ENCODE results near the gene RAB25. TPM values are rescaled to one million over a fixed set of nuclear protein-coding genes. Genes with fewer than 3 reads are reported as not detected.
A peak's percentile ranks its signal among the peaks of the same experiment; 100 is the strongest.

RAB25 gene
- total RNA-seq, 4 donors from 2014 or later: not detected

- Histone ChIP-seq H3K27me3 (no peaks in the 10 kb centered on the region), H3K4me1 (peaks cover 0 to 36% (median 6%) of the 10 kb centered on the region in 4 donors), H3K36me3 (no peaks in the 10 kb centered on the region), H3K27ac (peak overlapping the region in 1 of 4 donors; percentile 69), H3K9me3 (no peaks in the 10 kb centered on the region), H3K4me3 (peak overlapping the region; percentile 41 to 58 (median 45))
- WGBS, 2 donors: 34 to 42% methylated on average over 46 to 60 of the region's 73 CpGs
- TF ChIP-seq CTCF (IDR thresholded peaks at IDR 0.05): peak in 2 of 5 experiments; percentile 17 to 35
- TF ChIP-seq EP300 (IDR thresholded peaks at IDR 0.05): peak in 1 of 2 donors; percentile 37
- TF ChIP-seq POLR2A (IDR thresholded peaks at IDR 0.05): no peak
- DNase-seq (ENCODE audit: low spot score in 2 of 2): no peak
Observed at GRCh38 chr1:156076609-156077429, 15.9 kb downstream of the RAB25 start.

GRCh38 chr1:156077430-156077760, 16.4 kb downstream of the RAB25 start:
- Histone ChIP-seq H3K4me1 (peaks cover 0 to 41% (median 10%) of the 10 kb centered on the region in 4 donors), H3K27ac (peak overlapping the region in 1 of 4 donors; percentile 69), H3K4me3 (no peak overlapping the region), H3K27me3 (no peaks in the 10 kb centered on the region), H3K36me3 (no peaks in the 10 kb centered on the region), H3K9me3 (no peaks in the 10 kb centered on the region)
- TF ChIP-seq CTCF (IDR thresholded peaks at IDR 0.05) (no peak), POLR2A (IDR thresholded peaks at IDR 0.05) (no peak), EP300 (IDR thresholded peaks at IDR 0.05) (no peak)
- WGBS, 2 donors: 83 to 90% methylated on average over 8 to 18 of the region's 19 CpGs
- no peak for DNase-seq (ENCODE audit: low spot score in 2 of 2)

GRCh38 chr1:156078728-156079127, 17.8 kb downstream of the RAB25 start:
- Histone ChIP-seq H3K36me3 (no peaks in the 10 kb centered on the region), H3K4me3 (no peak overlapping the region), H3K27me3 (no peaks in the 10 kb centered on the region), H3K9me3 (no peaks in the 10 kb centered on the region), H3K27ac (no peak overlapping the region), H3K4me1 (peaks cover 0 to 50% (median 13%) of the 10 kb centered on the region in 4 donors)
- 89 to 92% methylated on average over 5 of the region's 5 CpGs for WGBS, 2 donors
- DNase-seq (ENCODE audit: low spot score in 2 of 2): no peak
- TF ChIP-seq CTCF (IDR thresholded peaks at IDR 0.05) (no peak), EP300 (IDR thresholded peaks at IDR 0.05) (no peak), POLR2A (IDR thresholded peaks at IDR 0.05) (no peak)

GRCh38 chr1:156079762-156080161, 18.8 kb downstream of the RAB25 start:
- H3K36me3 ChIP-seq: no peaks in the 10 kb centered on the region
- DNase-seq (ENCODE audit: low spot score in 2 of 2): no peak
- H3K9me3 ChIP-seq: no peaks in the 10 kb centered on the region
- H3K4me3 ChIP-seq: no peak overlapping the region
- H3K27me3 ChIP-seq: no peaks in the 10 kb centered on the region
- no peak overlapping the region for H3K27ac ChIP-seq
- no peak for TF ChIP-seq EP300 (IDR thresholded peaks at IDR 0.05)
- no peak for TF ChIP-seq POLR2A (IDR thresholded peaks at IDR 0.05)
- TF ChIP-seq CTCF (IDR thresholded peaks at IDR 0.05): no peak
- H3K4me1 ChIP-seq: peaks cover 0 to 48% (median 13%) of the 10 kb centered on the region in 4 donors
- WGBS, 2 donors: 70 to 76% methylated on average over 5 of the region's 5 CpGs

GRCh38 chr1:156080241-156080862, 19.4 kb downstream of the RAB25 start:
- Histone ChIP-seq H3K27ac (no peak overlapping the region), H3K9me3 (no peaks in the 10 kb centered on the region), H3K27me3 (no peaks in the 10 kb centered on the region), H3K4me1 (peaks cover 0 to 42% (median 13%) of the 10 kb centered on the region in 4 donors), H3K36me3 (no peaks in the 10 kb centered on the region), H3K4me3 (no peak overlapping the region)
- no peak for DNase-seq (ENCODE audit: low spot score in 2 of 2)
- TF ChIP-seq POLR2A (IDR thresholded peaks at IDR 0.05) (no peak), CTCF (IDR thresholded peaks at IDR 0.05) (no peak), EP300 (IDR thresholded peaks at IDR 0.05) (no peak)
- WGBS, 2 donors: 37 to 52% methylated on average over 8 of the region's 8 CpGs

Data from tibial nerve (tissue), 4 donors.